ENCODE results near the gene OR5M8. TPM values are rescaled to one million over a fixed set of nuclear protein-coding genes. Genes with fewer than 3 reads are reported as not detected.

OR5M8 gene
- total RNA-seq = not detected

GRCh38 chr11:56491270-56491669 is at the start of gene OR5M8:
Gene OR5M8, minus strand, starts transcription at chr11:56491370. Its CDS starts 0 bp downstream, at chr11:56491370.

GRCh38 chr11:56473252-56473651 is 17.9 kb downstream of the OR5M8 start, which contains the start of gene OR5M3:
Gene OR5M3, minus strand, starts transcription at chr11:56473352. Its CDS starts 2,855 bp downstream, at chr11:56470497.

Other genes with a start within 250 kb of the OR5M8 start
- not detected for gene OR5T3, start 239.1 kb downstream of the OR5M8 start, total RNA-seq
- not detected for gene OR5T1, start 217.2 kb downstream of the OR5M8 start, total RNA-seq
- not detected for gene OR8H1, start 199.1 kb downstream of the OR5M8 start, total RNA-seq
- not detected for gene OR8K3, start 176.2 kb downstream of the OR5M8 start, total RNA-seq
- not detected for gene OR8K1, start 145.3 kb downstream of the OR5M8 start, total RNA-seq
- not detected for gene OR8J1, start 137.1 kb downstream of the OR5M8 start, total RNA-seq
- not detected for gene OR8U1, start 115.7 kb downstream of the OR5M8 start, total RNA-seq
- gene OR5AL1, start 78.7 kb downstream of the OR5M8 start, total RNA-seq = not detected
- gene OR5M3, start 18.0 kb downstream of the OR5M8 start, total RNA-seq = not detected
- not detected for gene OR5M11, start 51.9 kb upstream of the OR5M8 start, total RNA-seq
- gene OR5M10, start 86.4 kb upstream of the OR5M8 start, total RNA-seq = not detected
- not detected for gene OR5M1, start 123.5 kb upstream of the OR5M8 start, total RNA-seq
- not detected for gene OR5AP2, start 151.1 kb upstream of the OR5M8 start, total RNA-seq
- gene OR5AR1, start 172.3 kb upstream of the OR5M8 start, total RNA-seq = not detected
- gene OR9G1, start 207.7 kb upstream of the OR5M8 start, total RNA-seq = not detected